KMS-11 (cell line): ENCODE results near the gene YBX2.
A peak's percentile ranks its signal among the peaks of the same experiment; 100 is the strongest.

Source experiments
- H2AFZ ChIP-seq: fragments of 200-600 bp; sonication (generic); 2 replicates; pipeline ENCODE4 v1.6.1; 2016; ENCODE audit warnings: antibody characterized with exemption, mixed run types, low read depth
- H3K27ac ChIP-seq: fragments of 200-600 bp; sonication (generic); 2 replicates; pipeline ENCODE4 v1.6.1; 2016; ENCODE audit warnings: mild to moderate bottlenecking, mixed run types
- H3K27me3 ChIP-seq: fragments of 200-600 bp; sonication (generic); 2 replicates; pipeline ENCODE4 v1.6.1; 2017; ENCODE audit warnings: mild to moderate bottlenecking, low read depth, mixed run types, moderate library complexity; ENCODE audit not compliant: insufficient read depth
- H3K36me3 ChIP-seq: fragments of 200-600 bp; sonication (generic); 2 replicates; pipeline ENCODE4 v1.6.1; 2017; ENCODE audit warnings: mild to moderate bottlenecking, mixed run types; ENCODE audit not compliant: insufficient read depth
- H3K4me1 ChIP-seq: fragments of 200-600 bp; sonication (generic); 2 replicates; pipeline ENCODE4 v1.6.1; 2016; ENCODE audit warnings: mild to moderate bottlenecking, low read depth, mixed run types; ENCODE audit not compliant: poor library complexity, severe bottlenecking
- H3K4me2 ChIP-seq: fragments of 200-600 bp; sonication (generic); 2 replicates; pipeline ENCODE4 v1.7.0; 2016; ENCODE audit warnings: mild to moderate bottlenecking, mixed run types
- H3K4me3 ChIP-seq: fragments of 200-600 bp; sonication (generic); IDR thresholded peaks from 2 replicates; pipeline ENCODE4 v1.6.1; 2017; ENCODE audit warnings: low read depth, low read length, mixed read lengths; ENCODE audit not compliant: insufficient read depth
- H3K79me2 ChIP-seq: fragments of 200-600 bp; sonication (generic); 2 replicates; pipeline ENCODE4 v1.6.1; 2016; ENCODE audit warnings: low read depth, mixed run types; ENCODE audit not compliant: insufficient read depth
- H3K9ac ChIP-seq: fragments of 200-600 bp; sonication (generic); 2 replicates; pipeline ENCODE4 v1.6.1; 2016; ENCODE audit warnings: mild to moderate bottlenecking, mixed run types
- H4K20me1 ChIP-seq: fragments of 200-600 bp; sonication (generic); 2 replicates; pipeline ENCODE4 v1.6.1; 2016; ENCODE audit warnings: mild to moderate bottlenecking, mixed run types; ENCODE audit not compliant: insufficient read depth
- CTCF ChIP-seq: fragments of 200-600 bp; sonication (generic); conservative IDR thresholded peaks from 2 replicates; pipeline ENCODE4 v1.6.1; 2017; ENCODE audit warnings: low read depth, mild to moderate bottlenecking, antibody characterized with exemption, low read length, moderate library complexity, mixed read lengths

Gene YBX2

GRCh38 chr17:7312432-7313087 lies 18.1 kb upstream of the YBX2 start:
- Histone ChIP-seq H3K27ac (no peak overlapping the region), H3K4me1 (peaks cover 11% of the 10 kb centered on the region), H4K20me1 (no peaks in the 10 kb centered on the region), H3K79me2 (peaks cover 16% of the 10 kb centered on the region; the same call in 1 of the 2 replicates), H3K9ac (no peak overlapping the region), H3K4me2 (no peak overlapping the region), H3K36me3 (no peaks in the 10 kb centered on the region), H3K4me3 (no peak overlapping the region), H3K27me3 (no peaks in the 10 kb centered on the region), H2AFZ (no peak overlapping the region)
- no peak for TF ChIP-seq CTCF

- H3K79me2 ChIP-seq: peaks cover 16% of the 10 kb centered on the region; the same call in 1 of the 2 replicates
- peaks cover 11% of the 10 kb centered on the region for H3K4me1 ChIP-seq
- H3K27ac ChIP-seq: no peak overlapping the region
- H3K9ac ChIP-seq: no peak overlapping the region
- TF ChIP-seq CTCF: no peak
- H4K20me1 ChIP-seq: no peaks in the 10 kb centered on the region
- no peak overlapping the region for H3K4me3 ChIP-seq
- no peak overlapping the region for H3K4me2 ChIP-seq
- no peaks in the 10 kb centered on the region for H3K27me3 ChIP-seq
- no peaks in the 10 kb centered on the region for H3K36me3 ChIP-seq
- H2AFZ ChIP-seq: no peak overlapping the region
Measured at GRCh38 chr17:7311110-7311705, 16.8 kb upstream of the YBX2 start.

- Histone ChIP-seq H3K36me3 (no peaks in the 10 kb centered on the region), H4K20me1 (no peaks in the 10 kb centered on the region), H3K4me3 (no peak overlapping the region), H3K27me3 (no peaks in the 10 kb centered on the region), H3K4me1 (peaks cover 11% of the 10 kb centered on the region), H3K79me2 (peaks cover 16% of the 10 kb centered on the region; the same call in 1 of the 2 replicates), H3K9ac (no peak overlapping the region), H3K4me2 (peak overlapping the region; percentile 33), H2AFZ (no peak overlapping the region), H3K27ac (no peak overlapping the region; the same call in 1 of the 2 replicates)
- TF ChIP-seq CTCF: no peak
Measured at GRCh38 chr17:7309628-7310027, 15.2 kb upstream of the YBX2 start.

GRCh38 chr17:7308625-7309433 lies 14.4 kb upstream of the YBX2 start:
- no peak for TF ChIP-seq CTCF
- Histone ChIP-seq H4K20me1 (no peaks in the 10 kb centered on the region), H3K36me3 (no peaks in the 10 kb centered on the region), H3K4me1 (peaks cover 11% of the 10 kb centered on the region), H2AFZ (no peak overlapping the region), H3K27ac (peak overlapping the region; percentile 96), H3K9ac (peak overlapping the region; percentile 92), H3K27me3 (no peaks in the 10 kb centered on the region), H3K4me2 (peak overlapping the region; percentile 33), H3K4me3 (no peak overlapping the region), H3K79me2 (peaks cover 16% of the 10 kb centered on the region; the same call in 1 of the 2 replicates)
